BE2C (cell line): ENCODE measurements around the gene CPD. TPM values are rescaled to one million over a fixed set of nuclear protein-coding genes. Genes with fewer than 3 reads are reported as not detected.

Source experiments
- DNase-seq: peaks from one replicate; pipeline ENCODE4 v3.0.0-alpha.2; 2020
- H3K27me3 ChIP-seq: fragments of 250-450 bp; sonication (Bioruptor Pico); 2 replicates; pipeline ENCODE4 v1.5.1; 2020; ENCODE audit warnings: mild to moderate bottlenecking
- H3K36me3 ChIP-seq: fragments of 250-450 bp; sonication (Bioruptor Pico); 2 replicates; pipeline ENCODE4 v1.5.1; 2020; ENCODE audit warnings: mild to moderate bottlenecking
- H3K4me1 ChIP-seq: fragments of 250-450 bp; sonication (Bioruptor Pico); 2 replicates; pipeline ENCODE4 v1.5.1; 2020
- H3K4me3 ChIP-seq: 2 replicates; pipeline ENCODE4 v1.5.1; 2011; ENCODE audit warnings: low read depth, low read length
- H3K9me3 ChIP-seq: fragments of 250-450 bp; sonication (Bioruptor Pico); 2 replicates; pipeline ENCODE4 v1.5.1; 2020
- polyA plus RNA-seq: library from polyadenylated mRNA; unstranded; fragments of >200 nt; gene quantifications from one replicate; pipeline ENCODE4 v1.2.1, GENCODE V29; 2012; ENCODE audit warnings: low read depth, missing spikeins; ENCODE audit not compliant: insufficient read length, insufficient read depth
- TF ChIP-seq, protein P1 (sequence below): IDR thresholded peaks from 2 replicates; pipeline ENCODE4 v1.5.1; 2012; ENCODE audit warnings: mild to moderate bottlenecking, low read depth, low read length

CPD gene
- polyA plus RNA-seq, result 9.2 TPM

- no peaks in the 10 kb centered on the region for H3K27me3 ChIP-seq
- no peaks in the 10 kb centered on the region for H3K4me1 ChIP-seq
- DNase-seq, result peak; percentile 92
Measured at GRCh38 chr17:30378825-30379302, at the start of gene CPD. CPD (plus strand) TSS chr17:30378927; CDS start chr17:30378981, 54 bp downstream.

DNA sequence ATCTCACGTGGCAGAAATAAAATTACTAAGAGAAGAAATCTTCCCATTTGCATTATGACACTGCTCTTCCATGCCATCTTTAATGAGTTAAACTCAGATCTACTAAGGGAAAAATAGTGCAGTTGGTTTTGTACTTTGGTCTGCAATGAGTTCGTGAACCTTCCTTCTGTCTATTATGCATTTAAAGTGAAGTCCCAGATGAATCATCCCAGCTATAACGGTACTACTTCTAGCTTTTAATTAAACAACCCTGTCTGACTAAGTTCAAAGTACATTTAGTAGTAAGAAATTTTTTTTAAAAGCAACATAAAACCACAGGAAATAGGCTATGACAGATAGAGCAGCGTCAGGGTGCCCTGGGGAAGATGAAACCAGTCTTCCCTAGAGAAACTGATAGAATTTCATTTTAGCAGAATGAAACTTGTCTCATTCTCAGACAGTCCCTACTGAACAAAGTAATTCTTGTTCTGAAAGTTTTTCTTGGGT, 46.6 kb upstream of the CPD start:
- TF ChIP-seq, protein P1, sequence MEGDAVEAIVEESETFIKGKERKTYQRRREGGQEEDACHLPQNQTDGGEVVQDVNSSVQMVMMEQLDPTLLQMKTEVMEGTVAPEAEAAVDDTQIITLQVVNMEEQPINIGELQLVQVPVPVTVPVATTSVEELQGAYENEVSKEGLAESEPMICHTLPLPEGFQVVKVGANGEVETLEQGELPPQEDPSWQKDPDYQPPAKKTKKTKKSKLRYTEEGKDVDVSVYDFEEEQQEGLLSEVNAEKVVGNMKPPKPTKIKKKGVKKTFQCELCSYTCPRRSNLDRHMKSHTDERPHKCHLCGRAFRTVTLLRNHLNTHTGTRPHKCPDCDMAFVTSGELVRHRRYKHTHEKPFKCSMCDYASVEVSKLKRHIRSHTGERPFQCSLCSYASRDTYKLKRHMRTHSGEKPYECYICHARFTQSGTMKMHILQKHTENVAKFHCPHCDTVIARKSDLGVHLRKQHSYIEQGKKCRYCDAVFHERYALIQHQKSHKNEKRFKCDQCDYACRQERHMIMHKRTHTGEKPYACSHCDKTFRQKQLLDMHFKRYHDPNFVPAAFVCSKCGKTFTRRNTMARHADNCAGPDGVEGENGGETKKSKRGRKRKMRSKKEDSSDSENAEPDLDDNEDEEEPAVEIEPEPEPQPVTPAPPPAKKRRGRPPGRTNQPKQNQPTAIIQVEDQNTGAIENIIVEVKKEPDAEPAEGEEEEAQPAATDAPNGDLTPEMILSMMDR, result no peak
- H3K27me3 ChIP-seq, result no peaks in the 10 kb centered on the region
- H3K4me1 ChIP-seq, result no peaks in the 10 kb centered on the region
- no peak for DNase-seq
- H3K9me3 ChIP-seq, result no peaks in the 10 kb centered on the region
- H3K4me3 ChIP-seq, result no peak overlapping the region
- no peaks in the 10 kb centered on the region for H3K36me3 ChIP-seq

More at GRCh38 chr17:30378825-30379302, at the start of gene CPD:
- peak within 1 kb of the TSS; percentile 69 for H3K4me3 ChIP-seq
- H3K36me3 ChIP-seq, result no peaks in the 10 kb centered on the region
- H3K9me3 ChIP-seq, result no peaks in the 10 kb centered on the region
- TF ChIP-seq, protein P1, result no peak

DNA sequence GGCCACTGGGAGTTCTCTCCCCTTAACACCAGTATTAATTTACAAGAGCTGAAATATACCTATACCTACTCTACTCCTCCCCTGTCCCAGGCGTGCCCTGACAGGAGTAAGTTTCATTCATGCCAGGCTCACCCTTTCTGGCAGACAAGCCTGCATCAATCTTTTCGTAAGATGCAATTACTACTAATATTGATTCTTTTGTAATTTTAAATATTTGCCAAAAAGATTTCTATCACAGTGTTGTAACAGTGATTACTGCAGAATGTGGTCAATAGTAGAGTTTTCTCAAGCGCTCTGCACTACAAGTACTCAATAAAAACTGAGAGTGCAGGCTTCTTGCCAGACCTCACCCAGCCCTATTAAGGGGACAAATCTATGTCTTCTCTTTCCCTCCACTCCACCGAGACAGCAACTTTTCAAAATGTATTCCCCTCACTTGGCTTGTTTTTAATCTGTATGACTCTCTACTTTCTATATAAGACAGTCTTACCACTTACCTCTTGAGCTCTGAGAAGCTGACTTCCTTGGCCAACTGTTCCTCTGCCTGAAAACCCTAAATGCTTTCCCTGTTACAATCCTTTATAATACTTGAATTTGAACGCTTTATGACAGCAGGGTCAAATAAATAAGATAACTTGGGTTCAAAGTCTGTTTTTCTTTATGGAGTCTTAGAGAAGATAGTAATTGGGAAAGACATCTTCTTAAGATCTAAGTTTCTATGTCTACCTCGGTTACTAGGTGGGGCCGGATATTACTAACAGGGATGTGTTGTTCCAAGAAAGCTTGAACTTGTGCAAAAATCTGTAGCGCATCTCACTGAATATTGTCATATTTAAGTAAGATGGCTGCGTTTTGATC, 45.0 kb upstream of the CPD start, which contains the start of gene TMIGD1:
Gene TMIGD1, minus strand, starts transcription at position 555 of the 858 bp plus-strand sequence. CDS start 1,924 bp downstream, outside the sequence.
- no peaks in the 10 kb centered on the region for H3K27me3 ChIP-seq
- no peak within 1 kb of the TSS for H3K4me3 ChIP-seq
- no peaks in the 10 kb centered on the region for H3K9me3 ChIP-seq
- DNase-seq, result no peak
- H3K4me1 ChIP-seq, result no peaks in the 10 kb centered on the region
- TF ChIP-seq, protein P1, result no peak
- H3K36me3 ChIP-seq, result no peaks in the 10 kb centered on the region

DNA sequence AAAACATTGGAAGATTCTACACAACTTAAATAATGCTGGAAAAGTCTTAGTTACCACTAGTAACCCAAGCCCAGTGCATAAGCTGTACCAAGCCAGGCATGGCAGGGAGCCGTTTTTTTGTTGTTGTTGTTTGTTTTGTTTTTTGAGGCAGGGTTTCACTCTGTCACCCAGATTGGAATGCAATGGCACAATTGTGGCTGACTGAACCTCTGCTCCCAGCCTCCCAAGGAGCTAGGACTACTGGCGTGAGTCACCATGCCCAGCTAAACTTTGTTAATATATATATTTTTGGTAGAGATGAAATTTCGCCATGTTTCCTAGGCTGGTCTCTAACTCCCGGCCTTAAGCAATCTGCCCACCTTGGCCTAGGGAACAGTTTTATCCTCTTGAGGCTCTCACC, 44.3 kb upstream of the CPD start:
- DNase-seq, result no peak
- TF ChIP-seq, protein P1, result no peak
- Histone ChIP-seq H3K4me1 (no peaks in the 10 kb centered on the region), H3K36me3 (no peaks in the 10 kb centered on the region), H3K9me3 (no peaks in the 10 kb centered on the region), H3K27me3 (no peaks in the 10 kb centered on the region), H3K4me3 (no peak overlapping the region)

- no peaks in the 10 kb centered on the region for H3K27me3 ChIP-seq
- H3K9me3 ChIP-seq, result no peaks in the 10 kb centered on the region
- H3K4me1 ChIP-seq, result no peaks in the 10 kb centered on the region
- peak; percentile 56 for DNase-seq
- no peak overlapping the region for H3K4me3 ChIP-seq
- no peaks in the 10 kb centered on the region for H3K36me3 ChIP-seq
- TF ChIP-seq, protein P1, result peak; percentile 59
Measured at GRCh38 chr17:30336369-30337171, 42.2 kb upstream of the CPD start.
